DMS53 (cell line): ENCODE data around the gene WASF1.
"Not testable (repeated sequence)": the region's sequence is repeated elsewhere in the genome, so short reads cannot be mapped to it uniquely, and the experiment has no call there.

Experiments
- DNase-seq: peaks from one replicate; lab custom pipeline; 2025; lab: John Stamatoyannopoulos, UW

The WASF1 gene

DNA sequence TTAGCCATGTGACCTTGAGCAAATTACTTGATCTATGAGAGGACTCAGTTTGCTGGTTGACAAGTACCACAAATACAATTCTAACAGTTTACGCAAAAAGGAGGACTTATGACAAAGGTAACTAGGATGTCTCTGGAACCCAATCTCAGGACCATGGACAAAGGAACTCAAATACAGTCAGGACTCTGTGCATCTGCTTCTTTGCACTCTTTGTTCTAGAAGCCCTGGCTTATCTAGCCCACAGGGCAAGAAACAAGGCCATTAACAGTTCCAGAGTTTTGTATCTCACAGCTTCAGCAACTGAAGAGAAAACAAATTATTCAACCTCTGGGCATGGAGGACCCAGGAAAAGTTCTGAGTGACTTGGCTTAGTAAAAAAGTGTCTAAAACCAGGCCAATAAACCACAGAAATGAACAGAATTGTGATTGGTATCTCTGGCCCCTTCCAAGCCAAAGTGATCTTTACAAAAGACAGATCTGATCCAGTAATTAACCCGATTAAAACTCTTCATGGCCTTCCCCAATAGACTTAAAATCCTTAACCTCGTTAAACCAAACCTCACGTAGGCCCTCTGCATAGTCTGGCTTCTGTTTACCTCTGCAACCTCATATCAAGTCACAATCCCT is 5.9 kb downstream of the WASF1 start:
- DNase-seq: no peak

DNA sequence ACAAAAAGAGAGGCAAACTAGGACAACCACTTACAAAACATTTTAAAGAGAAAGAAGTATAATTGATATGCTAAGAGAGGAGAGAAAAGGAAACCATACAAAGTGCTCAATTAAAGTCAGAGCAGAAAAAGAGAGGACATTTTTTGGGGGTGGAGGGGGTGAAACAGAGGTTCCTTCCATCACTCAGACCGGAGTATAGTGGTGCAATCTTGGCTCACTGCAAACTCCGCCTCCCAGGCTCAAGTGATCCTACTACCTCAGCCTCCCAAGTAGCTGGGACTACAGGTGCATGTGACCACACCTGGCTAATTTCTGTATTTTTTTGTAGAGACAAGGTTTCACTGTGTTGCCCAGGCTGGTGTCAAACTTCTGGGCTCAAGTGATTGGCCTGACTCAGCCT is 9.4 kb downstream of the WASF1 start:
- no peak for DNase-seq

DNA sequence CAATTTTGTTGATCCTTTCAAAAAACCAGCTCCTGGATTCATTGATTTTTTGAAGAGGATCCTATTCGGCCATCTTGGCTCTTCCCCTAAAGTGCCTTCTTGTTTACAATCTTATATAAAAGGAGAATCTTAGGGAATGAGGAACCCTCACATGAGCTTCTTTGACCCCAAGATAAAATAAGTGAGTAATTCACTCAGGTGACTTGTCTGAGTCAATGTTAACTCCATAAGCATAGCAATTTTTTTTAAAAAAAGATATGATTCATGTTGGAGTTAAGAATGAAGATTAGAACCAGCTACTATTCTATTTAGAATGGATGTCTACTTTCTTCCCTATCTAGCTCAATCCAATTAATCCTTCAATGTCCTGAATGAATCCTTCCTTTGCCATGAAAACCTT is 21.0 kb downstream of the WASF1 start:
- no peak for DNase-seq

DNA sequence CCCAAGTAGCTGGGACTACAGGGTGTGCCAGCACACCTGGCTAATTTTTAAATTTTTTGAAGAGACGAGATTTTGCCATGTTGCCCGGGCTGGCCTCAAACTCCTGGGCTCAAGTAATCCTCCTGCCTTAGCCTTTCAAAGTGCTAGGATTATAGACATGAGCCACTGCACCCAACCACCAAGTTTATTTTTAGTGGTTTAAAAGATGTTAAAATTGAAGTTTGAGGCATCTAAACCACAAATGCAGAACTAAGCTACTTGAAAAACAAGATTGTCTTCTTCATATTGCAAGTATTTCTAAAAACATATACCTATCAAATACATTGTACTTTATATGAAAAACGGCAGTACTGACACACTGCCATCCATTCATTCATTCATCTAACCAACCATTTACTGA is 31.6 kb downstream of the WASF1 start:
- DNase-seq: no peak

DNA sequence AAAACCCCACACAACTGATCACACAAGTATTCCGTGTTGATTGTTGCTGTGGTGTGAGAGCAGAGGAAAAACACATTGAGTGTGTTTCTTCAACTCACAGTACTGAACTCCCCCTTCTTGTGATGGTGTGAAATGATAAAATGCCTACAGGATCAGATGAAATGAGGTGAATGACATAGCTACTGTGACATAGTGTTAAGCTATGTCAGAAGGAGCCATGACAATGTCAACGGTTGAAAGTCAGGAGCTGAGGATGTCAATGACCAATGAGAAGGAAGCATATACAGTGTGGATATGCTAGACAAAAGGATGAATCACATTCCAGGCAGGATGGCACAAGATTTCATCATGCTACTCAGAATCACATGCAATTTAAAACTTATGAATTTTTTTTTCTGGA is 38.8 kb downstream of the WASF1 start:
- DNase-seq: peak; percentile 23

DNA sequence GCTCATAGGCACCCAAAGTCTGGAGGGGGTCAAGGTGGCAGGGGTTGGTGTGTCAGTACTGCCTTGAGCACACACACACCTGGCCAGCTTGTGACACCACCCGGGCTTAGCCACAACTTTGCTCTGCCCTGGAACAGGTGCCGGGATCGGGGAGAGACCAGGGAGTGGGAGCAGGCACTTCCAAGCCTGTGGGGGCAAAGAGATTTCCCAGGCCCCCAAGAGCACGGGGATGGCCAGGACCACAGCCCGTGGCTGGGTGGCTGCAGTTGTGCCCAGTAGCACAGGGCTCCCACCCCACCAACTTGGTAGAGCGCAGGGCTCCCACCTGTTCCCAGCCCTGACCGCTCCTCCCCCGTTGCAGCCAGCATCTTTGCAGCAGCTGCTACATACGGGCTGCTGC is 40.4 kb downstream of the WASF1 start:
- DNase-seq: no peak

DNA sequence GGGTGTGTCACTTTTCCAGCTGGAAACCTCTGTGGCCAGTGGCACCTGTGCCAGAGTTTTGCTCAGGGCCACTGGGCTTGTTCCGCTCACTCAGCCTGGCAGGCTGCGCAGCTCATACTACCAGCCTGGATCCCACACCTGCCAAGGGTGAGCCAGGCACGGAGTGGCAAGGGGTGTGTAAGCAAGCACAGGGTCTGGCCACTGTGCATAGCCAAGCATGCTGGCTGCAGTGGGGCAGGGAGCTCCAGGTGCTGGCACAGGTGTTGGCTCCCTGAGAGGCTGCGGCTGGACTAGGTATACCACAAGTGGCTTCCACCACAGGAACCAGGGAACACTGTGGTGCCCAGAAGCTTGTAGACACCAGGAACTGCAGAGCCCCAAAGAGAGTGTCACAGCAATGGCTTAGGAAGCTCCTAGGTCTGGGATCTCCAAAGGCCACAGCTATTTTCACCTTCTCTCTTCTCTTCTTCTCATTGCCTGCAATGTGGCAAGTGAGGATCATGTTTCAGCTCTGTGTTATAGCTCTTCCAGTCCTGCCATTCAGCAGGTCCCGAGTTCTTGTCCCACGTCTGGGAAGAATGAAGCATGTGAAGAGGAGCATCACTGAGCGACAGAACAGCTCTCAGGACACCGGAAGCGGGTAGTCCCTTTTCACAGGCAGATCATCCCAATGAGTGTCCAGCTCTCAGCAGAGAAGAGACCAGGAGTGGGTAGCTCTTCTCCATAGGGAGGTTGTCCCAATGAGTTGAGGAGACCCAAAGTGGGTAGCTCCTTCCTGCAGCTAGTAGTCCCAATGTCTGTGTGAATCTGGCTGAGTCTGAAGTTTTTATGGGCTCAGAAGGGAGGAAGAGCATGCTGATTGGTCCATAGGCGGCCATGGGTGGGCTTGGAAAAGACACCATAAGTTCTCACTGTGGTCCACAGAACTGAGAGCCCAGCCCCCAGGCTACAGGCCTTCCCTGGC is 41.3 kb downstream of the WASF1 start:
- peak; percentile 10 for DNase-seq

DNA sequence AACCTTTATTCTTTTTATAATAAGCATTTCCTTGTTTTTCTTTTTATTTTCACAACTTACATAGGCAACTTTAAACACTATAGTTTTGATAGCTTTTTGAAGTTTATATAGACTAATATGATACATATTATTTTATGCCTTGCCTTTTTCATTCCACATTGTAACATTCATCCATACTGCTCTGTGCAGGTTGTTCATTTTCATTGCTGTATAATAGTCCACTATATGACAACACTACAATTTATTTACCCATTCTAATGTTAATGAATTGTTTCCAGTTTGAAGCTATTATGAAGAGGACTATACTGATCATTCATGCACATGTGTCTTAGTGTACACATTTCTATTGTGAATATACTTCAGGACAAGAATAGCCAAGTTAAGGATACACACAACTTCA is 49.1 kb downstream of the WASF1 start:
- DNase-seq: no peak

DNA sequence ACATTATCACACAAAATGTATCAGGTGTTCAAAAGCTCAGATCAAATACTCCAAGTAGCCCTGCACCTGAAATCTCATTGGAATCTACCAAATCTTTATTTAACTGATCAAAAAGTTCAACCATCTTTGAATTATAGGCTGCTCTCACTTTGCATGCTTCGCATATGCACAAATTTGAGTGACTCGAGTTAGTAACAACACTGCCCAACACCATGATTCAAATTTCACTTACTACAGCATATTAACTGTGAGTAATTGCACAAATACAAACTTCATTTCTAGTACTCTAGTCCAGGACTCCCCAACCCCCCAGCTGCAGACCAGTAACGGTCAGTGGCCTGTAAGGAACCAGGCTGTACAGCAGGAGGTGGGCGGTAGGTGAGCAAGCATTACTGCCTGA is 51.1 kb downstream of the WASF1 start:
- no peak for DNase-seq

DNA sequence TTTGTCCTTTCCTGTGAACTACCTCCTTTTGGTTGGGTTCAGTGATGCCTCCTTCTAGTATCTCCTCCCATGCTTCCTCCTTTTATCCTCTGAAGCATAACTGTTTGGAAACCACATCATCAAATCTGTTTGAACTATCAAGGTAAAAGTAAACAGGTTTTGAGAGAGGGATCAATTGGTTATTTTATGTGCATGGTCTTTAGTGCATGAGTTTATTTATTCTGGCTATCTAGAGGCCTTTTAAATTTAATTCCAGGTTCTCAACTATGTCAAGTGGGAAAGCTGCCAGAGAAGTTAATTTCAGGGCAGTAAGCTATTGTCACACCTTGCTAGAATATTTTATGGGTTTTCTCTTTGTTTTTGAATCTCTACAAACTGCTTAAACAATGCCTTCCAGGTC is 54.1 kb downstream of the WASF1 start:
- DNase-seq: peak; percentile 44

DNA sequence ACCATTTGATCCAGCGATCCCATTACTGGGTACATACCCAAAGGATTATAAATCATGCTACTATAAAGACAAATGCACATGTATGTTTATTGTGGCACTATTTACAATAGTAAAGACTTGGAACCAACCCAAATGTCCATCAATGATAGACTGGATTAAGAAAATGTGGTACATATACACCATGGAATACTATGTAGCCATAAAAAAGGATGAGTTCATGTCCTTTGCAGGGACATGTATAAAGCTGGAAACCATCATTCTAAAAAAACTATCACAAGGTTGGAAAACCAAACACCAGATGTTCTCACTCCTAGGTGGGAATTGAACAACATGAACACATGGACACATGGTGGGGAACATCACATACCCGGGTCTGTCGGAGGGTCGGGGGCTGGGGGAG is 57.8 kb downstream of the WASF1 start:
- DNase-seq: not testable (repeated sequence)

DNA sequence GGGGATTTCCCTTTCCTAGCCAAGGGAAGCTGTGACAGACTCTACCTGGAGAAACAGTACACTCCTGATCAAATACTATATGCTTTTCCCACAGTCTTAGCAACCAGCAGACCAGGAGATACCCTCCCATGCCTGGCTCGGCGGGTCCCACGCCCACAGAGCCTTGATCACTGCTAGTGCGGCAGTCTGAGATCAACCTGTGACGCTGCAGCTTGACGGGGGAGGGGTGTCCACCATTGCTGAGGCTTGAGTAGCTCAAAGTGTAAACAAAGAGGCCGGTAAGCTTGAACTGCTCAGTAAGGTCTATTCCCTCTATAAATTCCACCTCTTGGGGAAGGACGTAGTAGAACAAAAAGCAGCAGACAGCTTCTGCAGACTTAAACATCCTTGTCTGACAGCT is 63.2 kb downstream of the WASF1 start:
- peak; percentile 21 for DNase-seq

DNA sequence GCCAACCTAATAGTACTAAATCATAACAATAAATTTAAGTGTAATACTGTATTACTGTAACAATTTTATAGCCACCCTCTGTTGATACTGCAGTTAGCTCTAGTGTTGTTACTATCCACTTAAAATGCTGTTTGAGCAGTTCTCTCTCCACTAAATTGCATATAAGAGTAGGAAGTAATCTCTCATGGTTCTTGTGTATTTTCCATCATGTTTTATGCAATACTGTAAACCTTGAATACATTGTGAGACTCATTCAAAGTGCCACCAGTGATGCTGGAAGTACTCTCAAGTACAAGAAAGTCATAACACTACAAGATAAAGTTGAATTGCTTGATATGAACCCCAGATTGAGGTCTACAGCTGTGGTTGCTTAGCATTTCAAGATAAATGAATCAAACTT is 65.5 kb downstream of the WASF1 start:
- DNase-seq: no peak

DNA sequence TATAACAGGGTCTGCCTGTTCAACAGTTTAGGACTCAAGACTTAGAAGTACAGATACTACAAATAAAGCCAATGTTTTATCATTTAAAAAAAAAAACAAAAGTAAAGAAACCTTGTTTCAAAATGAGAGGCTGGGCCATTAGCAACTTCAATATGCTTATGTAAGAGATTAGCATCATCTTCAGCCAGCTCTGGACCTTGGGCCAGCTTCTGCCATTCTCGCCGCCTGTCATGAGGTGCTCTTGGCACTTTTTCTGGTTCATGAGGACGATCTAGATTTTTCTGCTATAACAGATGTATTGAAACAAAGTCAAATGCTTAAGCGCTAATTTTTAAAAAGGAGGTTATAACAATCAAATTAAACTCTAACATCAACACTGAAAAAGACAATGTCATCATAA is 74.2 kb downstream of the WASF1 start:
- DNase-seq: no peak

DNA sequence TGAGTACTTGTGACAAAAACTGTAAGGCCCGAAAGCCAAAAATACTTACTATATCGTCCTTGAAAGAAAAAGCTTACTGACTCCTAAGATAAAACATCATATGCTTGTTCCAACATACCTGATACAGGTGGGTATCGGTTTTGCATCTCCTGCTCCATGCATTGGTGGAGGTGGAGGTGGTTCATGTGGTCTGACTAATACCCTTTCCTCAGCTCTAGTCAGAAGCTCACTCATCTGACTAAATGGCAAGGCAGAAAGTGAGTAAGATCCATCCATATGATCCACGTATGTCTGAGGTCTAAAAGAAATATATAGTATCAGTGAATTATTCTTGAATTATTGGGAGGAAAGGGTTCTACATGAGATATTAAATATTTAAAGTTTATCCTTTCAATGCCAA is 76.2 kb downstream of the WASF1 start:
- DNase-seq: no peak

DNA sequence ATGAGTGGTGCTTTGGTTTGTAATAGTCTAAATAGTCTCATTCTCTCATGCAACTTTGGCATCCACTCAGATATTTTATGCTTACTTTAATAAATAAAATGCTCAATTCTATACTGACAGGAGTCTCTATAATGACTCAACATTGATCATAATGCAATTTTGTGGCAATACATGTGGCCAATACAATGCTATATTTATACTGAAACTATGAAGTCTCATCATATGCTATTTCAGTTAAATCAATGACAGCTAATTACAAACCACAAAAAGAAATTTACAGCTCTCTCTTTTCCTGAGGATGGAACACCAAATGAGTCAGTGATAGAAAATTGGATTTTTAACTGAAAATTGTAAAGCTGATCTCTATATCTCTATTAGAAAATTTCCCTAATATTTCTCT is 77.1 kb downstream of the WASF1 start:
- no peak for DNase-seq

DNA sequence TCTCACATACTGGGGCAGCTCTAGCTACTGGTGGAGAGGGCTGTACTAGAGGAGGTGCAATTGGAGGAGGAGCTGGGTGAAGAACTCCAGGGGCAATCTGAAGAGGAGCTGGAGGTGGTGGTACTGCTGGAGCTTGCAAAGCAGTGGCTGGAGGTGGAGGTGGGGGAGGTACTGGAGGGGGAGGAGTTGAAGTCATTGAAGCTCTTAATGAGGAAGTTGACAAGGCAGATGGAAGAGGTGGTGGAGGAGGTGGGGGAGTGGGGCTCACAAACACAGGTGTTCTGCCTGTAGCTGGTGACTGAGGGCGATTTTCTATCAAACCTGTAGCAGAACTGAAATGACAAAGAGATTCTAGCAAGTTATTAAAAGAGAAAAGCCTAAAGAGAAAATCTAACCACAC is 77.6 kb downstream of the WASF1 start:
- DNase-seq: no peak

DNA sequence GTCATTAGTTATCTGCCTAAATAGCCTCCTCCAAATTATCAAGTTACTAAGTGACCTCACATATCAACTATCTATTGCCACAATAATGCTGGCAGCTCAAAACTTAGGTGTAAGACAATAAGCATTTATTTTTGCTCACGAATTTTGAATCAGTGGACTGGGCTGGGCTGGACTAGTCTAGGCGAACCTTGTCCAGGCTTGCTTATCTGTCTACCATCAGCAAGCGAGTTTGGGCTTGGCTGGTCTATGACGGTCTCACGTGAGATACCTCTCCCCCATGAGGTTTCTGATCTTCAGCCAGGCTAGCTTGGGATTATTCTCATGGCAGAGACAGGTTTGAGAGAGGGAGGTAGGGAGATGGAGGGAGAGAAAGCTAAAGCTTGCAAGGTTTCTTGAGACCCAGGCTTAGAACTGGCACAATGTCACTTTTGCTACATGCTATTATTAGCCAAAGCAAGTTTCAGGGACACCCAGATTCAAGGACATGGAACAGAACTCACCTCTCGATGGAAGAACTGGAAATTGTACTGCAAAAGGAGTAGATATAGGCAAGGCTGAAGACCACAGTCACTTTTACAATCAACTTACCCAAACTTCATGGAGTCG is 80.9 kb downstream of the WASF1 start:
- no peak for DNase-seq

DNA sequence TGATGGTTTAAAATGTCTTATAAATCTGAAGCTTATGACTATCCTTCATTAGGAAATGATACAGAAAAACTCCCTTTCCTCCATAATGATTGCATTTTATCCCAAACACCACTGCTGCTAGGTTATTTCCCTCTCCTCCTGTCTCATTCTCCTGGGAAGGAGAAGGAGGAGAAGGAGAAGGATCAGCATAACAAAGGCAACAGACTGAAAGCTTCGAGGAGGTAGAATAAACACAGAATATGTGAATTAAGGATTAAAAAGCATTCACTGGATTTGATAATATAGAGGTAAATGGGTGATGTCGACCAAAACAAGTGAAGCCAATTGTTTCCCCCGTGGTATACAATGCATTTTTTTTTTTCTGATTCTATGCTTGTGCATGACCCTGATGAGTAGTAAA is 82.0 kb downstream of the WASF1 start:
- DNase-seq: no peak

DNA sequence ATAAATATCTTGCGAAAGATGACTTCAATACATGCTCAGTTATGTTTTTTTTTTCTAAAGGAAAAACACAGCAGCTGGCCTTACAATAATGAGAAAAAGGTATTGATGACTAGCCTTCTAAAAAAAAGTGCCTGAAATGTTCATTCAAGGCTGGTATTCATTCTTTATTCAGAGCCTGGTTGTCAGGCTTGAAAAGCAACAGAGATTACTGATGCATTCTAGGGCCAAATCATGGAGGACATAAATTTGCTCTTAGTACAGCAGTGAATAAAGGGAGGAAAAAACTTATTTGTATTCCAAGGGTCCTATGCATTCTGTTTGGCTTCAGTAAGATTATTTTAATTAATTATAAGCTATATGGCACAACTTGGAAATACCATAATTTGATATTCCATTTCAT is 83.5 kb downstream of the WASF1 start:
- DNase-seq: no peak

DNA sequence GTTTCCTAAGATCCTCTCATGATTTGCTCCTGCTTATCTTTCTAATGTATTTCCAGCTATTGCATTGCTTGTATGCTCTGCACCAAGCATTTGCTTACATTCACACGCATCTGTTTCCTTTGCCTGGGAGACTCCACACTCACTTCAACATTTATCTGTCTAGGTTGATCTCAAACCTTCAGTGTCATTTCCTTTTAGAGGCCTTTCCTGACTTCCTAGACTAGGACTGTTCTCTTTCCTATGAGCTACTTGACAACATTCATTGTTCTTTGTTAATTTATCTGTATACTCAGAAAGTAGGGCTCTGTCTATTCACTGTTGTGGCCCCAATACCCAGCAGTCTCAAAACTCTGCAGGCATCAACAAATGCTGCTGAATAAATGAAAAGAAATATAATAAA is 84.4 kb downstream of the WASF1 start:
- no peak for DNase-seq

DNA sequence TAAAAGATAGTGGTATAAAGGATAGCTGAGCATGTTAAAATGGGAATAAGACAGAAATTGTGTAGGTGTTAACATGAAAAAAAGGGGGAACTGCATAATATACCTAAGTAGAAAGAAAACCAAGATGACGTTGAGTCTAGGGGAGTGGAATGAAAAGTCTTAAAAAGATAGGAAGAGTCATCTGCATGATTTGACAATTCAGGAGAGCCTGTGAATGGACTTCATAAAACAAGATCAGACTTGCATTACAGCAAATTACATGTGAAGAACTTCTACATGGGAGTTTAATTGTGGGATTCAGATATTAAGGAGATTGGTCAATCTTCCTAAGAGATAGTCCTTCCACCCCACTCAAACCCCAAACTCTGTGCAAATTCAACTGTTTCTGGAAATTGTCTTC is 85.5 kb downstream of the WASF1 start:
- DNase-seq: no peak

DNA sequence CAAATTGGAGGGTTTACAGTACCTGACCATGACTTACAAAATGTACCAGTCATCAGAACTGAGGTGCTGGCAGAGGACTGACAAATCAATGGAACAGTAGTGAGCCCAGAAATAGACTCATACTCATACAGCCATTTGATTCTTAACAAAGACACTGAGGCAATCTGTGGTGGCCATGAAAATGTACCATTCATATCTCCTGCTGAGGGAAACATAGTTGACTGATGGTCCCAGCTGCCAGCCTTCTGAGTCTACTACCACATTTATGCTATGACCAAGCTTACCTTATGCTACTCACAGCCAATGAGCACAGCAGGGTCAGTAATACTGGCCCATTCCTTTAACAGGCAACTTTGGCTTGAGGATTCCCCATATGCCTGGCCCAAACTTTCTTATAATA is 88.6 kb downstream of the WASF1 start:
- DNase-seq: no peak
